Stimulated activated CD4-positive, alpha-beta T cell treated with anti-CD3 and anti-CD28 coated beads, Interleukin-2, amount 100 ng/mL, for 4 hours (primary cell): ENCODE data around the gene MRPL11.
"Not testable (repeated sequence)": the region's sequence is repeated elsewhere in the genome, so short reads cannot be mapped to it uniquely, and the experiment has no call there.

Experiments used
- DNase-seq: peaks from one replicate; pipeline ENCODE4 v3.0.0-alpha.2; 2020; ENCODE audit warnings: low read depth

Gene MRPL11

GRCh38 chr11:66467034-66467659 is 28.5 kb upstream of the MRPL11 start:
- no peak for DNase-seq

- peak; percentile 89 for DNase-seq
These were observed 27.8 kb upstream of the MRPL11 start, which contains the start of gene PELI3 for GRCh38 chr11:66466225-66467033. Gene PELI3 (plus strand): TSS chr11:66466905. CDS start chr11:66468129, 1,224 bp downstream.

- DNase-seq, result no peak
These were observed 27.0 kb upstream of the MRPL11 start for GRCh38 chr11:66465373-66466224.

- DNase-seq, result no peak
These were observed 26.3 kb upstream of the MRPL11 start for GRCh38 chr11:66464916-66465315.

- DNase-seq, result not testable (repeated sequence)
These were observed 25.5 kb upstream of the MRPL11 start for GRCh38 chr11:66464116-66464515.

- no peak for DNase-seq
These were observed 24.3 kb upstream of the MRPL11 start for GRCh38 chr11:66462911-66463310.

GRCh38 chr11:66462010-66462409 is 23.4 kb upstream of the MRPL11 start:
- no peak for DNase-seq

GRCh38 chr11:66459138-66459778 is 20.6 kb upstream of the MRPL11 start:
- no peak for DNase-seq

GRCh38 chr11:66457826-66458225 is 19.2 kb upstream of the MRPL11 start:
- no peak for DNase-seq

- no peak for DNase-seq
These were observed 16.2 kb upstream of the MRPL11 start for GRCh38 chr11:66454828-66455227.

GRCh38 chr11:66454247-66454646 is 15.6 kb upstream of the MRPL11 start:
- DNase-seq, result no peak

GRCh38 chr11:66451663-66452062 is 13.0 kb upstream of the MRPL11 start:
- DNase-seq, result no peak

GRCh38 chr11:66450560-66450959 is 11.9 kb upstream of the MRPL11 start:
- no peak for DNase-seq

- DNase-seq, result no peak
These were observed 9.9 kb upstream of the MRPL11 start for GRCh38 chr11:66448523-66448922.

- no peak for DNase-seq
These were observed 8.4 kb upstream of the MRPL11 start for GRCh38 chr11:66447012-66447411.

- no peak for DNase-seq
These were observed 5.0 kb upstream of the MRPL11 start for GRCh38 chr11:66443602-66444001.

- not testable (repeated sequence) for DNase-seq
These were observed 2.3 kb upstream of the MRPL11 start for GRCh38 chr11:66440940-66441282.

GRCh38 chr11:66440101-66440939 is 1.7 kb upstream of the MRPL11 start:
- not testable (repeated sequence) for DNase-seq

GRCh38 chr11:66437979-66438503 is 607 bp downstream of the MRPL11 start:
- no peak for DNase-seq

GRCh38 chr11:66432597-66432996 is 6.1 kb downstream of the MRPL11 start:
- no peak for DNase-seq

GRCh38 chr11:66431871-66432329 is 6.7 kb downstream of the MRPL11 start:
- not testable (repeated sequence) for DNase-seq
